Amniotic stem cell (primary cell): Measurements from ENCODE around the gene RPUSD3.
"Not testable (repeated sequence)": the region's sequence is repeated elsewhere in the genome, so short reads cannot be mapped to it uniquely, and the experiment has no call there.

Source experiments
- DNase-seq: peaks from one replicate; lab custom pipeline; 2025; lab: John Stamatoyannopoulos, UW

RPUSD3 gene, protein sequence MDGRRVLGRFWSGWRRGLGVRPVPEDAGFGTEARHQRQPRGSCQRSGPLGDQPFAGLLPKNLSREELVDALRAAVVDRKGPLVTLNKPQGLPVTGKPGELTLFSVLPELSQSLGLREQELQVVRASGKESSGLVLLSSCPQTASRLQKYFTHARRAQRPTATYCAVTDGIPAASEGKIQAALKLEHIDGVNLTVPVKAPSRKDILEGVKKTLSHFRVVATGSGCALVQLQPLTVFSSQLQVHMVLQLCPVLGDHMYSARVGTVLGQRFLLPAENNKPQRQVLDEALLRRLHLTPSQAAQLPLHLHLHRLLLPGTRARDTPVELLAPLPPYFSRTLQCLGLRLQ

DNA sequence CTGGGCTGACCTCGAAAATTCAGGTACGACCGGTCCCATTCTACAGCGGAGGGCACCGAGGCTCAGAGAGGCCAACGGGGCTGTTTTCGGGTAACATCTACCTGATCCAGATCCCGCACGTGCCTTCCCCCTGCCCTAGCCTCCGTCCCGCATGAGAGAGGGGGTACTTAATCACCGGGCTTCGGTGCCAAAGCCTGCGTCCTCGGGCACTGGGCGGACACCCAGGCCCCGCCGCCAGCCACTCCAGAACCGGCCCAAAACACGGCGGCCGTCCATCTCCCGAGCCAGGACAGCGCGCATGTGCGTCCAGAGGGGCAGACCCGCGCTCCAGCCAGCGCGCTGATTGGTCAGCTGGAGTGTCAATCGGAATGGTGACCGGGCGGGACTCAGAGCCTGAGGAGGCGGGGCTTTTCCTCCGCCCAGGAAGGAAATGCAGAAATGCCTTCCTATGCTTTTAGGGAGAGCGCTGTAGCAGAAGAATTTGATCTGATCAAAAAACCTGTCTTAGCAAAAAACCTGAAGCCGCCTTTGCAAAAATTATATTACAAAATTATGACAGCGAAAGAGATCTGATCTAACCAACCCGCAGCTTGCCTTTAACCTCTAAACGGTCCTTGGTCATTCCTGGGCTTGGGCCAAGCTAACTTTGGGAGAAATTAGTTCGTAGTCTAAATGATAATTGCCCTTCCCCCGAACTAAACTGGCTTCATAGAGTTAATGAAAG lies at the start of gene RPUSD3:
RPUSD3 (minus strand) TSS at position 294 of the 724 bp plus-strand sequence; CDS start at position 276, 18 bp downstream.
- peak; percentile 78 for DNase-seq

DNA sequence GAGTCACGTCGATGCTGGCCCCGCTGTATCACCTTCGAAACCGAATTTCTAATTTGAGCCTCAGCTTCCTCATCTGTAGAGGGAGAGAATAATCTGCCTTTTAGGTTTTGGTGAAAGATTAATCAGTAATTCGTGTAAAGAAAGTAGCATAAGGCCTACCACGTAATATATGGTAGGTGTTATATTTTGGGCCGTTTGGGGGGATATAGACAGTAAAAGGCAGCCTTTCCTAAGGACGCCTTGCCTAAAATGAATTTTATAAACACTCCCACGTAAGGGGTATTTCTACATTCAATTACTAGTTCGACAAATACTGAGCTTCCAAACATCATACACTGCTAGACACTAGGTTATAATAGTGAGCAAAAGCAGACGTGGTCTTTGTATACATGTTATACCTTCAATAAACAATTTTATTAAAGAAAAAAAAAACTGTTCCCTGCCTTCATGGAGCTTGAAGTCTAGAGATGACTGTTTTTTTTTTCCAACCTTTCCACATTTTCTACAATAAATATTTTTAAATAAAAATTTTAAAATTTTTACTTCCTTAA lies 47.3 kb upstream of the RPUSD3 start:
- DNase-seq, result no peak

DNA sequence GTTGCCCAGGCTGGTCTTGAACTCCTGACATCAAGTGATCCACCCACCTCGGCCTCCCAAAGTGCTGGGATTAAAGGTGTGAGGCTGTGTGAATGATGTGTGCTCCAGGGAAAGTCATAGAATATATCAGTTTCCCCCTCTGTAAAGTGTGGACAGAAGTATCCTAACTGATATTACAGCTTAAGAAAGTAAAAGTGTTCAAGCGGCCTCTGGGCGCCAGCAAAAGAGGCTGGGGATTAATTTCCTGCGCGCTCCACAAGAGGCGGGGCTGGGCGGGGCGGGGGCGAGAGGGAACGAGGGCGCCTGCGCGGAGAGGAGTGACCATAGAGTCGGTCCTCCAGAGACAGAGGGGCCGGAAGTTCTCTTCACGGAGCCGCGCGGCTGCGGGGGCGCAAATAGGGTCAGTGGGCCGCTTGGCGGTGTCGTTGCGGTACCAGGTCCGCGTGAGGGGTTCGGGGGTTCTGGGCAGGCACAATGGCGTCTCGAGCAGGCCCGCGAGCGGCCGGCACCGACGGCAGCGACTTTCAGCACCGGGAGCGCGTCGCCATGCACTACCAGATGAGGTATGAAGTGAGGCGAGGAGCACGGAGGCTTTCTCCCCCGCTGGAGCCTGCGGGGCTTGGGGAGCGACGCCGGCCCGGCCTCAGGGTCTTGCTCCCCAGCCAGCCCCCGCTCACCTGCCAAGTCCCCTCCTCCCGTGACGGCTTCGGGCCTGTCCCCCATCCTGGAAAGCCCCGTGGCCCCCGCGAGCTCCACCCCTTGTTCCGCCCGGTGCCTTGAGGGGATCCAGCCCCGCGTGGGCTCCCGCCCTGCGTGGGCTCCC lies 46.7 kb upstream of the RPUSD3 start, which contains the start of gene JAGN1:
JAGN1 (plus strand) TSS at position 362 of the 823 bp plus-strand sequence; CDS start at position 475, 113 bp downstream.
- DNase-seq, result peak; percentile 65

DNA sequence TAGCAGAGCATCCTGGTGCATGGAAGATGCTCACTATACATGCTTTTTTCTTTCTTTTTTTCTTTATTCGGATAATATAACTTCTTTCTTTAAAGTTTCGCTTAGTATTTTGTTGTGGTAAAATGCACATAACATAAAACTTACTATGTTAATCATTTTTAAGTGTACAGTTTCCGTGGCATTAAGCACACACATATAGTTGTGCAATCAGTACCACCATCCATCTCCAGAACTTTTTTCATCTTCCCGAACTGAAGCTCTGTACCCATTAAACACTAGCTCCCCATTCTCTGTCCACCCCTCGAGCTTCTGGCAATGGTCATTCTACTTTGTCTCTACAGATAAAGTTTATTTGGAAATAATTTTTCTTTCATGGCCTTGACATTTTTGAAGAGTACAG lies 45.6 kb upstream of the RPUSD3 start:
- no peak for DNase-seq

DNA sequence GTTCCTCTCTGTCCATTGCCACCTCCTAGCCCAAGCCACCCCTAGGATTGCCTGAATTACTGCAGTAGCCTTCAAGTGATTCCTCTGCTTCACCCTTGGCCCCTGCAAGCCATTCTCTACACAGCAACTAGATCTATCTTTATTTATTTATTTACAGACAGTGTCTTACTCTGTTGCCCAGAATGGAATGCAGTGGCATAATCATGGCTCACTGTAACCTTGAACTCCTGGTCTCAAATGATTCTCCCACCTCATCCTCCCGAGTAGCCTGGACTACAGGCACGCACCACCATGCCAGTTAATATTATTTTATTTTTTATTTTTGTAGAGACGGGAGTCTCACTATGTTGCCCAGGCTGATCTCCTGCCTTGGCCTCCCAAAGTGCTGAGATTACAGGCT lies 44.7 kb upstream of the RPUSD3 start:
- no peak for DNase-seq

DNA sequence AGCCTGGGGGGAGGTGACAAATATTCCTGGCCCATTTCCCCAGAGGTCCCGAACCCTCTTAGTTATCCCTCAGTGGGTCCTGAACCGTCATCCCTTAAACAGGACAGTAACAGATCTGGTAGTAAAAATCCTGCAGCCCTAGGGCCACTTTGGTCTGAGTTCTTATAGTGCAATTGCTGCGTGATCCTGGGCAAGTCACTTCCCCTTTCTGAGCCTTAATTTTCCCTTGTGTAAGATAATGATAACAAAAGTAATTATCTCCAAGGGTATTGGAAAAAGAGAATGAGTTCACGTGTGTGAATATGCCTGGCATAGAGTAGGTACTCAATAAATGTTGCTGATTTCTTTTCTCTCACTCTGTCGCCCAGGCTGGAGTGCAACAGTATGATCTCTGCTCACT lies 43.7 kb upstream of the RPUSD3 start:
- DNase-seq, result no peak

DNA sequence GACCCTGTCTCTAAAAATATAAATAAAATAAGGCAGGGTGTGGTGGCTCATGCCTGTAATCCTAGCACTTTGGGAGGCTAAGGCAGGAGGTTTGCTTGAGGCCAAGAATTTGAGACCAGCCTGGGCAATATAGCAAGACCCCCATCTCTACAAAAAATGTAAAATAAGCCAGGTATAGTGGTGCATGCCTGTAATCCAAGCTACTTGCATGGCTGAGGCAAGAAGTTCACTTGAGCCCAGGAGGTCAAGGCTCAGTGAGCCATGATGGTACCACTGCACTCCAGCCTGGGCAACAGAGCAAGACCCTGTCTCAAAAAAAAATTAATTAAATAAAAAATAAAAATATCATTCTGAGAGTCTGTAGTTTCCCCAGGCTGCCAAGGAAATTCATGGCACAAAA lies 42.5 kb upstream of the RPUSD3 start:
- DNase-seq, result no peak

DNA sequence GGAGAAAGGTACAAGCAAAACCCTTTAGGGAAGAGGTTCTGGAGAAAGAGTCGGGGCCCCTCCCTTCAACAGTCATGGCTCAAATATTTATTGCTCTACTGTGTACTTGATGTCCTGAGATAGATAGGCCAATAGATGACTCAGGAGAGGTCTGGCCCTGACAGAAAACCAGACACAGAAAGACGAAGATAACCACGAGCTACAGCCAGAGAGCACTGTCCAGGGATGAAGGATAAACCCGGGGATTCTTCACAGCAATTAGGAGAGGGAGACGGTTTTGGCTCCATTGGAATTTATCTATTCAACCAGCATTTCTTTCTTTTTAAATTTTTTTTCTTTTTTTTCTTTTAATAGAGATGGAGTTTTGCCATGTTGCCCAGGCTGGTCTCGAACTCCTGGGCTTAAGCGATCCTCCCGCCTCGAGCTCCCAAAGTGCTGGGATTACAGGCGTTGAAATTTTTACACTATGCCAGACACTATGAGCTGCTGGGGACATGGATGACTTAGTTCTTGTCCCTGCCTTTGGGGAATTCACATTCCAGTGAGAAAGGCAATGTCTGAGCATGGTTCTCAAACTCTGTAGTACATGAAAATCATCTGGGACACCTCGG lies 40.9 kb upstream of the RPUSD3 start:
- DNase-seq, result peak; percentile 60

DNA sequence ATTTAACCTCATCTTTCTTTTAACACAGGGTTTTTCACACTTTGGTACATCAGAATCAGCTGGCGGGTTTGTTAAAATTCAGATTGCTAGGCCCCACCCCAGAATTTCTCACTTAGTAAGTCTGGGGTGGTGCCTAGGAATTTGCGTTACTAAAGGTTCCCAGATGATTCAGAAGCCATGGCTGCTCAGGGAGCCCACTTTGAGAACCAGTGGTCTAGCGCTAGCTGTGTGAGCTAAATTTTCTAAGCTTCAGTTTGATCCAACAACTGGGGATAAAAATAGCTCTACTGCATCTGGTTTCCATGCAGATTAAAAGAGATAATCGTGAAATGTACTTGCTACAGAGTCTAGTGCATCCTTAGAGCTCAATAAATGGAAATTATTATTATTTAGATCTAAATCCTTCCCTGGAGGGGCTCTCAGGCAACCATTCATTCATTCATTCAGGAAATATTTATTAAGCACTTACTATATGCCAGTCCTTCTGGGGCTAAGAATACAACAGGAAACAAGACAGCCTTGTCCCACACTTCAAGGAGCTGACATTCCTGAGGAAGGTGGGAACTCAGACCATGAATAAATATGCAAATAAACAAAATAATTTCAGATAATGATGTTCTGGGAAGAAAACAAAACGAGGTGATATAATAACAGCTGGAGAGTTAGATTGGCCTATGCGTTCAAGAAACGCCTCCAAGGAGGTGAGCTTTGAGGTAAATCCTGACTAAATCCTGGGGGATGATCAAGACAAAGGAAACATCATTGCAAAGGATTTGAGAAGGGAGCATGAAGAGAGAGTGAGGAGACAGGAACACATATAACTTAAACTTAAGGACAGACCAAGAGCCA lies 40.1 kb upstream of the RPUSD3 start:
- no peak for DNase-seq

DNA sequence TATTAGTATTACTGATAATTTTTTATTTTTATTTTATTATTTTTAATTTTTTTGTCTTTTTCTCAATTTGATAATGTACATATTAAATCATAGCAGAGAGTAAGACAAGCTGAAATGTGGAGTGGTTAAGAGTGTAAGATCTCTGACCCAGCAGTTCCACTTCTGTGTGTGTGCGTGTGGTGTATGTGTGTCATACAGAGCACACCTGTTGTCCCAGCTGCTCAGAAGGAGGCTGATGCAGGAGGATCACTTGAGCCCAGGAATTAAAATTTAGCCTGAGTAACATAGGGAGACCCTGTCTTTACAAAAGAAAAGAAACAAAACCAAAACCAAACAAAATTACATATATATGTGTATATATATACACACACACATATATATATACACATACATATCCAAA lies 37.6 kb upstream of the RPUSD3 start:
- no peak for DNase-seq

DNA sequence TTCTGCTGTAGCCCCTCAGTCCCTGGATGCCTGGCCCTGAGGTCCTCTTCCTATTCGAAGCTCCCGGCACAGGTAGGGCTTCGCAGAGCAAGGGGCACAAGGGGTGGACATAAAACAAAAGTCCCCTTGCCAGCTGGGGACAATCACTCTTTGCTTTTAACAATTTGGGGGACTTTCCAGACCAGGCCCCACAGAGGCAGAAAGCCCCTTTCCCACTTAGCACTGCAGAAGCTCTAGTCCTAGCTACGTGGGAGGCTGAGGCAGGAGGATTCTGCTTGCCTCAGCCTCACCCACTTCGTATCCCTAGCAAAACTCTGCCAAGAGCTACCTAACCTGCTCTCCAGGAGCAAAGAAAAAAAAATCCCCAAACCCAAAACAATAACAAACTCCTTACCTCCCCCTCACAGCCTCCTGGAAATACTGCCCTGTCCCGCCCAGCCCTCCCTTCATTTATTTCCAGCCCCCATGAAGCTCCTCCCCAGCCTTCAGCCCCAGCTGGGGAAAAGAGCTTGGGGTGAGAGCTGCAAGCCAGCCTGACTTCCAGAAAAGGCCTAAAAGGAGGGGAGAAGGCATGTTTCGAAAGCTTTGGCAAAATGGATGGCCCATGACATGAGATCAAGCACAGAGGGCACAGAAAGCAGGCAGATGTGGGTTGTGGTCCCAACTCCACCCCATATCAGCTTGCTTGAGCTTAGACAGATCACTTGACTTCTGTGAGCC lies 36.2 kb upstream of the RPUSD3 start, which contains the start of gene CIDEC:
CIDEC (minus strand) TSS at position 424 of the 720 bp plus-strand sequence. CDS start 1,767 bp downstream, outside the sequence.
- no peak for DNase-seq

DNA sequence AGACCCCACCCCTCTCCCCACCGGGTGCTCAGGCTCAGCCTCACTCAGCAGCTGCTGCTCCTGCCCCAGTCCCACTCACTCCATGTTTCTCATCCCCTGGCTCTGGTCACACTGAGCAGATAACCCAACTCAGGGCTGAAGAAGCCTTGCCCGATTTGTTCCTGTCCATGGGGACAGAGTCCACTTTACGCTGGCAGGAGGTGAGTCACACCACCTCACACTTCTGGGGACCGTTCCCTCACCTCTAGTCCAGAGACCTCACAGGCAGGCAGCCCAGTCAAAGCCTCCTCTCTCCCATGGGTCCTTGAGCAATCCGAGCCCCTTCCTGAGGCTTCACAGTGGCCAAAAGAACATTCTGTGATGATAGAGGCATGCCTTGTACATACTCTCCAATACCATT lies 34.9 kb upstream of the RPUSD3 start:
- no peak for DNase-seq

DNA sequence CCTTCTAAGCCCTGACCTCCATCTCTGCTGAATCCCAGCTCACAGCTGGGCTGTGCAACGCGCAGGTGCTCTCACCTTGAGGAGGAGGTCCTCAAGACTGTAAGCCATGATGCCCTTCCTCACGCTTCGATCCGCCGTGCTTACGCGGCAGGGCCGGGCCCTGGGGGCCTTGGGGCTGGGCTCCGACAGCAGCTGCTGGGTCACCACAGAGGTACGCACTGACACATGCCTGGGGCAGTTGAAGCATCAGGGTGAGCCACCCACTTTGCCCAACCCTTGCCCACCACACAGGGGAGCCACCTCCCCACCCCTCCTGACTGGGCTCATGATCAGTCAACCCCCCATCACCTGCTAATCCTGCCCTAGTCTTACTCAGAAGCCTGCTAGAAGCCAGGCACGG lies 33.2 kb upstream of the RPUSD3 start:
- no peak for DNase-seq

DNA sequence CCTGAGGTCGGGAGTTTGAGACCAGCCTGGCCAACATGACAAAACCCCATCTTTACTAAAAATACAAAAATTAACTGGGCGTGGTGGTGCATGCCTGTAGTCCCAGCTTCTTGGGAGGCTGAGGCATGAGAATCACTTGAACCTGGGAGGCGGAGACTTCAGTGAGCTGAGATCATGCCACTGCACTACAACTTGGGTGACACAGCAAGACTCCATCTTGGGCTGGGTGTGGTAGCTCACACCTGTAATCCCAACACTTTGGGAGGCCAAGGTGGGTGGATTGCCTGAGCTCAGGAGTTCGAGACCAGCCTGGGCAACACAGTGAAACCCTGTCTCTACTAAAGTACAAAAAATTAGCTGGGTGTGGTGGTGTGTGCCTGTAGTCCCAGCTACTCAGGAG lies 32.4 kb upstream of the RPUSD3 start:
- not testable (repeated sequence) for DNase-seq

DNA sequence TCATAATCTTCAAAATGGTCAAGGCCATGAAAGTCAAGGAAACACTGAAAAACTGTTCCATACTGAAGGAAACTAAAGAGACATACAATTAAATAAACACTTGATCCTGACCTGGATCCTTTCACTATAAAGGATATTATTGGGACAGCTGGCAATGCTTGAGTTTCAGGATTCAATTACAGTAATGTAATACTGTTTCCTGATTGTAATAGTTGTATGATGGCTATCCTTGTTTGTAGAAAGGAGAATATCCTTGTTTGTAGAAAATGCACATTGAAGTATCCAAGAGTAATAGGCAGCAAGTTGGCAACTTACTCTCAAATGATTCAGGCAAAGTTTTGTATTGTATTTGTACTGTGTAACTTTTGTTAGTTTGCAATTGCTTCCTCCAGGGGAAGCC lies 31.6 kb upstream of the RPUSD3 start:
- no peak for DNase-seq

DNA sequence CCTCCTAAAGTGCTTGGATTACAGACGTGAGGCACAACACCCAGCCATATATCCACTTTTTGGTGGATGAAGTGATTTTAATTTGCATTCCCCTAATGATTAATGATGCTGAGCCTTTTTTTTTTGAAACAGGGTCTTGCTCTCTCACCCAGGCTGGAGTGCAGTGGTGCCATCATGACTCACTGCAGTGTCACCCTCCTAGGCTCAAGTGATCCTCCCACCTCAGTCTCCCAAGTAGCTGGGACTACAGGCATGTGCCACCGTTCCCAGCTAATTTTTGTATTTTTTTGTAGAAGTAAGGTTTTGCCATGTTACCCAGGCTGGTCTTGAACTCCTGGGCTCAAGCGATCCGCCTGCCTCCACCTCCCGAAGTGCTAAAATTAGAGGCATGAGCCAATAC lies 28.3 kb upstream of the RPUSD3 start:
- DNase-seq, result not testable (repeated sequence)

DNA sequence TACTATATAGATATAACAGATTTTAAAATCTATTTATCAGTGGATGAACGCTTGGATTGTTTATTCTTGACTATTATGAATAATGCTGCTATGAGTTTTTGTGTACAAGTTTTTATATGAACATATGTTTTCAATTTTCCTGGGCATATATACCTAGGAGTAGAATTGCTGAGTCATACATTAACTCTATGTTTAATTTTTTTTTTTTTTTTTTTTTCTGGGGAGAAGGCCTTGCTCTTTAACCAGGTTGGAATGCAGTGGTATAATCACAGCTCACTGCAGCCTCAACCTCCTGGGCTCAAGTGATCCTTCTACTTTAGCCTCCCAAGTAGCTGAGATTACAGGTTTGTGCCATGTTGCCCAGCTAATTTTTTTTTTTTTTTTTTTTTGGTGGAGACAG lies 27.2 kb upstream of the RPUSD3 start:
- peak; percentile 43 for DNase-seq

DNA sequence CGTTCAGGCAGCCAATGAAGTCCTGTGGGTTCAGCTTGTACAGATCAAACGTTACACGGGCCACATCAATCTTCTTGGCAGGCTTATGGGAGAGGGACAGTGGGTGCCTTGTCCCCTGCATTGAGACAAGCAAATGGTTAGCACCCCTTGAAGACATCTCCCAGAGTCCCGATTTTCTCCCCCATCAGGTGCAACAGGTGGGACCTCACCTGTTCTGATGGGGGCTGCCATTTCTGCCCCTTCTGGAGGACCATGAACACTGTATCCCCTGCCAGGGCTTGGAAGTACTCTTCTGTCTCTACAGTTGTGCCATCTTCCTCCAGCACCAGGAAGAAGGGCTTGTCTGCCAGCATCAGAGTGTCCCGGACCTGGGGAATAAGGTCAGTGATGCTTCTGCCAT lies 26.1 kb upstream of the RPUSD3 start:
- DNase-seq, result no peak

DNA sequence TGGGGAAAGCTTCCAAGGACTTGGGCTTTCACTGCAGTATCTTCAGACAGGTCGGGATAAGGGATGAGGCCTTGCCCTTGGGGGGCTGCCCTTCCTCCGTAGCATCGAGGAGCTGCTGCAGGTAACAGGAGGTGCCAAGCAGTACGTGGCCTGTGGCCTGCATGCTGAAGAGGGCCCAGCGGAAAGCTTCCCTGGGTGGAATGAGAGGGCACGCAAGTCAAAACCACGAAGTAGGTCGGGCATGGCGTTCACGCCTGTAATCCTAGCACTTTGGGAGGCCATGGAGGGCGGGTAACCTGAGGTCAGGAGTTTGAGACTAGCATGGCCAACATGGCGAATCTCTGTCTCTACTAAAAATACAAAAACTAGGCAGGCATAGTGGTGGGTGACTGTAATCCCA lies 23.3 kb upstream of the RPUSD3 start:
- DNase-seq, result no peak

DNA sequence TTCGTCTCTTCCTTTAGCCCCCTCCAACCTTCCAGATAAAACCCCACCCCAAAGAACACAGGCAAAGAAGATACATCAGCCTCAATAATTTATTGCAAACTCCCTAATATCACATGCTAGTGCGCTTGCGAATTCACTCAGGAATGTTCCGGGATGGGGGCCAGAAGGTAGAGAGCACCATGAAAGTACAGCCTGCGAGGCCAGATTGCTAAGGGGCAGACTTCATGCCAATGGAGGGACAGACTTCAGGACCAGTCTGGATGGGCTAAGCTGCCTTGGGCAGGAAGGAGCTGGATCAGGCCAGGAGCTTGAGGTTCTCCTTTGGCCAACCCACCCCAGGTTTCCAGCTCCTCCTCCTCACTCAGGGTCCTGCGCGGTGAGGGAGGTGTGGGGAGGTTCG lies 22.8 kb upstream of the RPUSD3 start:
- DNase-seq, result no peak
